ENCODE data around the gene ZRANB2. TPM values are rescaled to one million over a fixed set of nuclear protein-coding genes. Genes with fewer than 3 reads are reported as not detected.

ZRANB2 gene
- polyA plus RNA-seq, 10 donors, result 76.6 to 152 (median 99.1) TPM

DNA sequence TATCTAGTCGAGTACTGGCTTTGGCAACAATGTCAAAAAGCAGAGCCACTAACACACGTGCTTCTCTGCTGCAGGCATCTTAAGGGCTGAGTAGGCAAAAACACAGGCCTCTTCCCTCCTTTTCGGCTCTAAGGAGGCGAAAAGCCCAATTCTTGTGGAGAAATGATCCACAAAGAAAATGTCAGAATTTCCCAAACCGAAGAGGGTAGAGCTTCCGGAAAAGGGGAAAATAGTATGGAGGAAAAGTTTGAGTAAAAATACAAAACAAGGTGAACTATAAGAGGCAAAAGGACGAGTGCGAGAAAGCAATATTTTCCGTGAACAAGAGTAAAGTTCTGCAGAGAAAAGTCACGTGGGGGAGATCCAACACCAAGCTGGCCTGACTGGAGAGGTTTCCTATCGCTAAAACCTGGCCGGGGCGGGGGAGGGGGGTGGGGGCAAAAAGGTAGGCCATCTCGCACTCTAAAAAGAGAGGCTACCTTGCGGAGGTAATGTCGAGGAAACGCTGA, 551 bp downstream of the ZRANB2 start:
- peak in 2 of 3 donors; percentile 34 to 61 for DNase-seq

DNA sequence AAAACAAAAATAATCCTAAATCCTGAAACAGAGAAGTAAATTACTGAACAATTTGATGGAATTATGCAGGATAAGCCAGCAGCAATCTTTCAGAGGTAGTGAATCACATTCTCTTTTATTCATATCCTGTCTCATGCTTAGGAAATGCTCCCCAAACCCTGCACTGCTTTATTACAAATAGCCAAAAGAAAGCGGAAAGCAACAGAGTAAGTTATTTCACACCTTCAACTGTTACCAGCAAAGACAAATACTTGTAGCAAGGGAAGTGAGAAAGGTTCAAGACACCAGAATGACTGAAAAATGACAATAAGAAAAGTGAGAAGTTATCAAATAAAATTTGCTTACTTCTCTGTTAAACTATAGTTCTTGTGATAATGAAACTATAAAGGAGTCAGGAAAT, 6.2 kb downstream of the ZRANB2 start:
- DNase-seq, result no peak

DNA sequence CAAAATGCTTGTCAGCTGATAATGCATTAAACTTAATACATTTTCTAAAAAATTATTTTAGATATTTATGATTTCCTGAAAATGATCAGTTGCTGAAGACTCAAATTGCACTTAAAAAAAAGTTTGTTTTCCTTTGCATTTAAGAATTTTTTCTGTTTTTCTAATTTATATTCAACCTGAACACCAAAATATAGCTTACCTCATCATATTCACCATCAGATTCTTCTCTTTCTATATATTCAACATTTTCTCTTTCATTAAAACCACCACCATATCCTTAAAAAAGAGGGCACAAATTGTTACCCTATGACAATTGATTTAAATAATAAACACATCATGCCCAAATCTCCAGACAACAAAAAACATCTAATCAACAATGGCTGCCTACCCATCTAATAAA, 8.6 kb downstream of the ZRANB2 start:
- no peak for DNase-seq

DNA sequence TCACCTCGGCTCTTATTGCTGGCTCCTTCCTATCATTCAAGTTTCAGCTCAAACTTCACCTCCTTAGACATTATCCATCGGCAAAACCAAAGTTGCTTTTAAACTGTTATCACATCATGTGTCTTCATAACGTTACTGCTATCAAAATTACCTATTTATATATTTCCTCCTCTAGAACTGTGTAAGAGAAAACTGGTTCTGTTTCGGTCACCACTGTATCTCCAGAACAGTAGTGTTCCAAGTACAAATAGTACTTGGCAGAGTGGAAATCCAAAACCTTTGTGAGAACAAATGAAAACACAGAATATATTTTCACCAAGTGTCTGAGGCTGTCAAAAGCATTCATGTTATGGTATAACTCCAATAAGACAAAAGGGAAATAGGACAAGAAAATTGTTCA, 9.1 kb downstream of the ZRANB2 start:
- no peak for DNase-seq

DNA sequence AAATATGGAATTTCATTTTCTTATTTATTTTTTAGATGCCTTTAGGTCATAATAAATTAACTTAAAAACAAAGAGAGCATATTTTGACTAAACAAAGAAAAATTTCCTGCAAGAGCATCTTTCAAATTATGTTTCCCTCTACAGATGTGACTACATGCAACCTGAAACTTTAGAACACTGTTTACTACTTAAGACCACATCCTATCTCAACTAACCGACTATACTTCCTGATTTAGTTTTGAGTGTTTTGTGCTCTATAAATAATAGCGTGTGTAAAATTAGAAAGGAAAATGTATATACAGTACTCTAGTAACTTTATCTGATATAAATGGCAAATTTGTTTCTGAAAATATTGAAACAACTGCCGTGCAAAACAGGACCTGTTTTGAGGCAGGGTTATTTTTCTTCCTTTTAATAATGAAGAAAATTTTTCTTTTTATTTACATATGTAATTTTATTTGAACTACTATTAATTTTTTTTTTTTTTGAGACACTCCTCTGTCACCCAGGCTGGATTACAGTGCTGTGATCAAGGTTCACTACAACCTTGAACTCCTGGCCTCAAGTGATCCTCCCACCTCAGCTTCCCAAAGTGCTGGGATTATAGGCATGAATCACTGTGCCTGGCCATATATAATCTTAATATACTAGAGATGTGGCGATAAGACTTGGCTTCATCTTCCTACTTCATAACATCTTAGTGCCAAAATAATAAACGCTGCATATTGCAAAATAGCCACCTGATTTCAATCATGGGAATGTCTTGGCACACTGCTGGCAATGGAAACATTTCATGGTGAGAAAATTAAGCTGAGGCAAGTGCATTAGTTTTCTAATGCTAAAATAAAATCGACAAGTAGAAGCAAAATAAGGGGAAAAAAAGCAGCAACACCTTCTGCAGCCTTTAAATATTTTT, 12.3 kb downstream of the ZRANB2 start:
- no peak for DNase-seq

DNA sequence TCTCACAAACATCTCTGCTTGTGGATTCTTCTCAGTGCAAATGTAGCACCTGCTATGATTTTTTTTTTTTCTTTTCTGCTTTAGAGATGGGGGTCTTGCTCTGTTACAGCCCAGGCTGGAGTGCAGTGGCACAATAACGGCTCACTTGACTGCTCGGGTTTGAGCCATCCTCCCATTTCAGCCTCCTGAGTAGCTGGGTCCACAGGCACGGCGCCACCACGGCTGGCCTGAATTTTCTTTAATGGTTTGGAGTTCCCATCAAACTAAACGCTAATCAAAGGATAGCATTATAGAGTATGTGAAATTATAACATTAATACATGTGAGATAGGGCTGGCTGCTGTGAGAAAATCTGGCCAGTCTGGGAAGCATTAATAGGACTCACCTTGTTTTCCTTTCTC, 26.0 kb downstream of the ZRANB2 start:
- DNase-seq, result no peak

DNA sequence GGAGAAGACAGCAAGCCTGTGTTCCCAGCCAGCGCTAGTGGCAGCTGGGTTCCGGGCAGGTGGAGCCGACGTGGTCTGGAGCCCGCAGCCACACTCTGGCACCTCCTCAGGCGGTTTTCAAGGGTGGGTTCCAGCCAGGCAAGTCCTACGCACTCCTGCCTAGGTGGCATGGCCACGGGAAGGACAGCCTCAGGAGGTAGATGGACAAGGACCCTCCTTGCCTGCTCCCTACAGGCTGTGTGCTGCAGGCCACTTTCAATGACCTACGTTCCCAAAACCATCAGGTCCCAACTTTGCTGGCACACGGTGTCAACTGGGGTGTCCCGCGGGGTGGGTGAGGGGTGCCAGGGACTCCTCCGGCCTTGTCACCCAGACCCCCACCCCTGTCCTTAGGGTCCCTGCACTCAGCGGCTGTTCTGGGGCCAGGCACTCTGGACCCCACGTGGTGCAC, 26.5 kb downstream of the ZRANB2 start:
- no peak for DNase-seq

DNA sequence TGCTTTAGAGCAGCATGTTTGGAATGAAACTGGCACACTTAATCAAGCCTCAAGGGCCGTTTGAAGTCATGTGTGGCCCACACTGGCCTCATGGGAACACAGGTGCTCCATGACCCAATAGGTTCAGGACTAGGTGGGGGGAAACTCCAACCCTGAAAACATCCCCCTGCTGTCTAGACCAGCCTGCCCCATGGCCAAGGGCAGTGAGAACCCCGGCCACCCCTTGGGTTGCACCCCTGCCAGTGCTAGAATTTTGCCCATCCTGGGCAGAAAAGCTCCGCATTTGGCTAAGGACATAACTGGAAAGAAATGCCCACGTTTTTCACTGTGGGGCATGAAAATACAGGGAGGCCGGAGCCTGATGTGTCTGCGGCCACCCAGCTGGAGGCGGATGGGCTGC, 27.1 kb downstream of the ZRANB2 start:
- no peak for DNase-seq

DNA sequence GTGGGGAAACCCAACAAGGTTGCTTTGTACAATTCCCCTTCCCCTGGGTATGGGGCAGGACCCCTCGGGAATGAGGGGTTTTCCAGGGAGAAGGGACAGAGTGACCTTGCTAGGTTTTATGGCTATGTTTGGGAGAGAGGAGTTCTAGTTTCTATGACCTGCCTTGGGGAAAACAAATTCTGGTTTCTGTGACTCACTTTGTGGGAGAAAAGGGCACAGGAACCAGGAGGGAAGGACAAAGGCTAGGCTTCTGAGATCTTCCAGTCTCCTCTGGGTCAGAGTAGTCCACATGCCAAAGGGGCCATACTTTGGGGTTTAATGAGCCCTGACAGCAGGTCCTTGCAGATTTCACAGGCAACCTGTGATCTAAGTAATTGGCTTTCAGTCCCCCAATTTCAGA, 27.7 kb downstream of the ZRANB2 start:
- no peak for DNase-seq

DNA sequence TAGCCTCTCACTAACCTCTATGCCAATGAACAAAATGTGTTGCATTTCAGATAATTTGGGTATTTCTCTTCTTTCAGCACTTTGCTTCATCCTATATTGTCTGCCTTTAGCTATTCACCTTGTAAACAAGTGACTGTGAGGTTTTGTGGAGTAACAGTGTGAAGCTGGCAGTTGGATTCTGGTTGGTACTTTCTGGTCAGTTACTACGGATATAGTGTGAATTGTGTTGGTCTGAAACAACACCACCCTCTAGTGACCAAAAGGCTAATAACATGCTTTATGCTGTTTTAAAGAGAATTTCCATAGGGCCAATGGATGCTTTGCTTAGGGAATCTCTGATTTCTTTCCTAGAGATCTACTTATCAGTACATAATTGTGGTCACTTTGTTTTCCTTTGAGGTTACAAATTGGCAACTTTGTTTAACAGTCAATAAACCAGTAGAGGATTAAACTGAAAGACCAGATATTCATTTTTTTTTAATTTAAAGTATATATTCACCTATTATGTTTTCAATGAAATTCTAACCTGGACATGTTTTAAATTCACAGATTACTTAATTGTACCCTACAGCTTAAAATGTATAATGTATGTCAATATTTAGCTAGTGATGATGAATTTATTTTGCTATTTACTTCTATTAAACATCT, 30.8 kb downstream of the ZRANB2 start:
- DNase-seq, result peak; percentile 59 to 87 (median 81)

DNA sequence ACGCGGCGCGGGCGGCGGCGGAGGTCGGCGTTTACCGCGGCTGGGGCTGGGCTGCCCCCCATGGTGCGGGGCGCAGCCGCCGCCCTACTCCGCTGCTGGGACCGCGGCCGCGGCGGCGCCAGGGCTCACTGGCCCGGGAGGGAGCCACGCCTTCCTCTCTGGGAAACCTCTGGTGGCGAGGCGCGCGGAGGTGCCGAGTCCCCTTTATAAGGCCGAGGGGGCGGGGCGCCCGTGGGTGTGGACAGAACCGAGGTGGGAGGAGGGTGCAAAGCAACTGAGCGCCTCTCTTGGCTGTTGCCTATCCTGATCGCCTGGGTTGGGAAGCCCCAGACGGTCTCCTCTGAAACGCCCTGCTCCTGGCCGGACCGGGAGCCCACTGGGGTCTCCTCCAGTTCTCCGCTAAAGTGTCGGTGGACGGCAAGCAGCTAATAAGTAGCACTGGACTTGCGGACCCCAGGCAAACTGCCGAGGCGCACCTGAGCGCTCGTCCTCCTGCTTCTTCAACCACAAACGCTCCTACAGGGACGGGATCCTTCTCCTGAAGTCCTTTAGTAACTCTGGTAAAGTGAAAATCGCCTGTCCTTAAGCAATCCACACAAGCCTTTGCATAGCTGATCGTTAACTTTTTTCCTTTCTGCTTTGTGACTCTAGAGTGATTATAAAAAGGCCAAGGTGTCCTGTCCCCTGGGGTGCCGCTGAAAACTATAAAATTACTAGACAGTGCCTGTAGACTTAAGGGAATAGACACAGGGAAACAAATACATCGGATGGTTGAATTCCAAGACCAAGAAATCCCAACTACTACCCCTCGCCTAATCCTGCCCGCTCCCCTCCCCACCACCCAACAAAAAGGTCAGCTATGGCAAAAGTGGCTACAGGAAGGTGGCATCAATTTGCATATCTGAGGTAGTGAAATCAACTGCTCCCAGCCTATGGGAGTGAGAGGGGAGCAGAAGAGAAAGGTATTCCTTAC, 32.9 kb downstream of the ZRANB2 start, which contains the start of gene PTGER3:
PTGER3 (minus strand) TSS at position 182 of the 973 bp plus-strand sequence. CDS start 239 bp downstream, outside the sequence.
- DNase-seq, result peak; percentile 8 to 66 (median 29)

DNA sequence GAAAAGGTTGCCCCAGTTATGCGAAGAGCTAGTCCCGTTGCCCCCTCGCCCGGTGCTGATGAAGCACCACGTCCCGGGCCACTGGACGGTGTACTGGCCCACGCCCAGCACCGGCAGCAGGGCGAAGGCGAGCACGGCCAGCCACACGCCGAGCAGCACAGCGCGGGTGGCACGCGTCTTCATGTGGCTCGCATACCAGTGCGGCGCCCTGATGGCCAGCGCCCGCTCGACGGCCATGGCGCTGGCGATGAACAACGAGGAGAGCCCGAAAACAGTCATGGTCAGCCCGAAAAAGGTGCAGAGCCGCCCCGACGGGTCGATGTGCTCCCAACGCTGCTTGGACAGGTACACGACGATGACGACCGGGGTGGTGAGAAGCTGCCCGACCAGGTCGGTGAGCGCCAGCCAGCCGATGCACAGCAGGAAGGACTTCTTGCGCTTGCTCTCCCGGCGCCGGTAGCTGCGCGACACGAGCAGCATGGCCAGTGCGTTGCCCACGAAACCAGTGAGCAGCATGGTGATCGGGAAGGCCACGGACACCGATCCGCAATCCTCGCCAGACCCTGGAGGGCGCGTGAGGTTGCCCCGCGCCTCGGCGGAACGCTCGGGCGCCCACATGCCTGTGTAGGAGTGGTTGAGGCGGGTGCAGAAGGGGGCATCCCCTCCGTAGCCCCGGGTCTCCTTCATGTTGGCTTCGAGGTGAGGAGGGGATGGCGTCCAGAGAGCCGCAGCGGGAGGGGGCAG, 33.8 kb downstream of the ZRANB2 start:
- DNase-seq, result peak in 1 of 3 donors; percentile 67

DNA sequence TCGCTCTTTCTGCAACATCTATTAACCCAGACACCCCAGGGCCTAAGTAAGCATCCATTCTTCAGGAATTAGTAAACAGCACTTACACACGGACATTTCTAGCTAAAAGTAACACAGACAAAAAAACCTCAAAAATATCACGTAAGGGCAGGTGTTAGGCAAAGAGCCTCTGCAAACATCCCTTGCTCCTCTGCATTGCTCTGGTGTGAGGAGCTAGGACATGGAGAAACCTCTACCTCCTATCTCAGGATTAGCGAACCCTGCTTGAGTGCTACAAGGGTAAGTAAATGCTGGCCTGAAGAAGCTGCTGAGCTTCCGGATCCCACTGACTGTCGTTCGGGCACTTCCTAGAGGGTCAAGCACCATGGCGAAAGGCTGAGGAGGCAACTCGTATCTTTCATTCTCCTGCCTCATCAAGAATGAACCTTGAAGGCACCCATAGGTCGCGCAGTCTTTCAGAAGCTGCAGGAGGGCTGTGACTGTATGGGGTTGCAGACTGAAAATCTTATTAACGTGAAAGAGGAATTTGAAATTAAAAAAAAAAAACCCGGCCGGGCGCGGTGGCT, 35.3 kb downstream of the ZRANB2 start:
- no peak for DNase-seq

DNA sequence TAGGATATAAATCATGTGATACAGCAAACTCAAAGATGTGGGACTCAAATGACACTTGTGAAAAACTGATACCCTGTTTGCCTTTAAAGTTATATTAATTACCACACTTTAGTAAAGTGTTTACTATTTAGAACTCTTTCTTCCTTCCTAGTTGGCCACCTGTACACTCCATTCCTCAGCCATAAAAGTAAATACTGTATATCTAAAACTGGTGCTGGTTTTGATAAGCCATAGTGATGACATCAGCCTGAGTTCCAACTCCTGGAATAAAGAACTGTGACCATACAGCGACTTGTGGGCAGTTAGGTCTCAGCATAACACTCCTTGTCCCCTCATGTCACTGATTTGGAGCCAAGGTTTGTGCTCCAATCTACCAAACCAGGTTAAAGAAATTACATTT, 36.0 kb downstream of the ZRANB2 start:
- no peak for DNase-seq

DNA sequence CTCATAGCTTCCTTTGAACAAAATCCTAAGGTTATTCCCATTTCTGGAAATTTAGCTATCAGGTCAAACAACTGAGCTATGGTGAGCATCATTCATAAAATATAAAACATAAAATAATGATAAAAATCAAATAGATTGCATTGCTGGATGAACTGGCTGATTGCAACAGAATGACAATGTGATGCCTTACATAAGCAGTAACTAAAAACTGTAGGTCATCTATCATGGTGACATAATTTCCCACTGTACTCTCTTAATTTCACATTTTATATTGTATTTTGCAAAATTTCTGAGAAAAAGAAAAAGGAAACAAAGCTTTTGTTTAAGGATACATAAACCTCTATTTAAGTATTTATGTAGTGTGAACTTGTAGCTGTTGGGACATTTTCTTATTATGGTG, 37.8 kb downstream of the ZRANB2 start:
- DNase-seq, result no peak

DNA sequence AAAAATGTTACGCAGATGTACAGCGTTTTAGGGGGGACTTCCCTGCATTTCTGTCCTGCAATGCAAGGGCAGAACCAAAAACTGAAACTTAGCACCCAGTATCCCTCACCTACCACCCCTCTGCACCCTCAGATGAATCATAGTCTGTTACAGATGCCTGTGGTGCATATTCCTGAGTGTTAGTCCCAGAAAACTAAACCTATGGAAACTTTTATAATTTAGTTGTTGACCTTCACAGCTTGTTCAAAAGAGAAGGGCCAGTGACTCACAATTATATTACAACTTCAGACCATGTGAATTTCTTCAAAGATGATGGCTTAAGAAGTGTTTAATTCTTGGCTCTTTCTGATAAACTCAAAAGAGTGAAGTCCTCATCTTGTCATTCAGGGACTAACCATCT, 39.0 kb downstream of the ZRANB2 start:
- no peak for DNase-seq

DNA sequence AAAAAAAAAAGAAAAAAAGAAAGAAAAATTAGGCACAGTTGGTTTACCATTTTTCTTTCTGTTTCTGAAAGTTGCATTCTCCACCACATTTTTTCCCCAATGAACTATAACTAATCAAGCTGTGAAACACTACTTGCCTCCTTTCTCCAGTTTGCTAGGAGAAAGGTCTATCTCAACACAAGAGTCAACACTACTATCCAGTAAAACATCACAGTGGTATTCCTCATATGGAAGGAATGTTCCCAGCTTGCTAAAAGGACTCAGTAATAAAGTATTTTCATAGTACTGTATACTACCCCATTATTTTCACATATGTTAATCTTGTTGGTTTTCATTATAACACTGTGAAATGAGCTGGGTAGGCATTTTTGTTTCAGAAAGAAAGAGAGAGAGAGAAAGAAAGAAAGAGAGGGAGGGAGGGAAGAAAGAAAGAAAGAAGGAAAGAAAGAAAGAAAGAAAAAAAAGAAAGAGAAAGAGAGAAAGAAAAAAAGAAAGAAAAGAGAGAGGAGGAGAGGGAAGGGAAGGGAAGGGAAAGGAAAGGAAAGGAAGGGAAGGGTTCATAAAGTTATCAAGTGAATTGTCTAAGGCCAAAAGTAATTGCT, 41.1 kb downstream of the ZRANB2 start:
- no peak for DNase-seq

DNA sequence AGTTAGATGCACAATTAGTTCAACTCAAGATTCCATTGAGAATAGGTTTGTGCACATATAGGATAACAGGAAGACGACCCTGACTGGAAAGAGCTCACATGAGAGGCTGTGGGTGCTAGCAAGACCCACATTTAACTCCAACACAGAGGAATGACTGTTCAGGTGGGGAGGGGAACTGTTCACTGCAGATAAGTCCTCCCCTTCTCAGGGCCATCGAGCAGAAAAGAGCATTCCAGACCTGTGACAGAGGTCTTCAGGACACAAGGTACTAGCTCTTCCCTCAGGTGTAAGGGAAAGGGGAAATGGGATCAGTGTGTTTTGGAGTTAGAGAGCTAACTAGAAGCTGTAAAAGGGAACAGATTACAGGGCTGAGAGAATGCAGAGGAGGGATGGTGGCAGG, 41.9 kb downstream of the ZRANB2 start:
- DNase-seq, result no peak

DNA sequence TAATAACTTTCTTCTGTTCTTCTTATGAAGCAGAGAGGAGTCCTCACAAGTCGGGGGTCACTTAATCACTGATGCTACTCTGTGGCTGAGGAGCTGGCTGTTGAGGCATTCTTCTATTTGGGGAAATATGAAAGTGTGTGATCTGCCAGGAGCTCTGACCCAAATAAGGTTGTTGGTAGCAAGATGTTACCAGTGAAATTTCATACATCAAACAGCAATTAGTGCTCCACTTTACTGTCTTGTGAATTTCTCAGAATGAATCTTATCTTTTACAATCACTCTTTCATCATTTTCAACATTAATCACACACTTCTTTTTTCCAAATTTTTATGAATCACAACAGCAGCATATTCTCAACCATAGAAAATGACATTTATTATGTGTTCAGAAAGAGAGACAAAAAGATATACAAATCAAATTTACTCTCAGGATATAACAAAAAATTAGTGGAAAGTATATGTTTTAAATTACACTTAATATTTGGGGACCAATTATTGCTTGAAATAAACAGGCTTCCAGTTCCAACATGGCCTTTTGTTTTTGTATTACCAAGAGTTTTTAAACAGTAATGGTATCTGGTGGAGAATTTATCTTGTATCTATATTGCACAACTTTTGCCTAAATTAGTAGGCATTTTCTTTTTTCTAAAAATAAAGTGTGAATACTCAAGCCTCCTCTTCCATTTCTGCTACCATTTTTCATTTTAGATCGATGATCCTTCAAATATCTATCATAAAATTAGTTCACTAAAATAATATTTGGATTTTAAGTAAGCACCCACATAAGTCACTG, 42.8 kb downstream of the ZRANB2 start:
- no peak for DNase-seq
